Gastroesophageal sphincter (tissue), 3 donors: ENCODE measurements around the gene CALHM3.

Experiments
- EP300 ChIP-seq: sonication (generic); formaldehyde crosslinking; IDR thresholded peaks from one replicate; pipeline ENCODE4 v1.6.1; 2017; ENCODE audit warnings: antibody characterized with exemption, mild to moderate bottlenecking
- POLR2AphosphoS5 ChIP-seq: sonication (generic); formaldehyde crosslinking; IDR thresholded peaks from one replicate; pipeline ENCODE4 v1.6.1; 2017; ENCODE audit warnings: antibody characterized with exemption
- TF ChIP-seq, protein P1 (sequence below), 4 experiments: fragments of 200-600 bp in 2 of 4; fragments of 450-650 bp in 2 of 4; sonication (generic) in 1 of 4; IDR thresholded peaks; one replicate each; pipeline ENCODE4 v1.5.1; 2017 to 2019; ENCODE audit warnings: antibody characterized with exemption in 4 of 4, mild to moderate bottlenecking in 2 of 4, moderate library complexity in 2 of 4

GRCh38 chr10:103507235-103508191 lies 28.5 kb upstream of the CALHM3 start:
- TF ChIP-seq, protein P1, sequence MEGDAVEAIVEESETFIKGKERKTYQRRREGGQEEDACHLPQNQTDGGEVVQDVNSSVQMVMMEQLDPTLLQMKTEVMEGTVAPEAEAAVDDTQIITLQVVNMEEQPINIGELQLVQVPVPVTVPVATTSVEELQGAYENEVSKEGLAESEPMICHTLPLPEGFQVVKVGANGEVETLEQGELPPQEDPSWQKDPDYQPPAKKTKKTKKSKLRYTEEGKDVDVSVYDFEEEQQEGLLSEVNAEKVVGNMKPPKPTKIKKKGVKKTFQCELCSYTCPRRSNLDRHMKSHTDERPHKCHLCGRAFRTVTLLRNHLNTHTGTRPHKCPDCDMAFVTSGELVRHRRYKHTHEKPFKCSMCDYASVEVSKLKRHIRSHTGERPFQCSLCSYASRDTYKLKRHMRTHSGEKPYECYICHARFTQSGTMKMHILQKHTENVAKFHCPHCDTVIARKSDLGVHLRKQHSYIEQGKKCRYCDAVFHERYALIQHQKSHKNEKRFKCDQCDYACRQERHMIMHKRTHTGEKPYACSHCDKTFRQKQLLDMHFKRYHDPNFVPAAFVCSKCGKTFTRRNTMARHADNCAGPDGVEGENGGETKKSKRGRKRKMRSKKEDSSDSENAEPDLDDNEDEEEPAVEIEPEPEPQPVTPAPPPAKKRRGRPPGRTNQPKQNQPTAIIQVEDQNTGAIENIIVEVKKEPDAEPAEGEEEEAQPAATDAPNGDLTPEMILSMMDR (IDR thresholded peaks at IDR 0.05), result no peak
- TF ChIP-seq POLR2AphosphoS5 (no peak), EP300 (no peak)
